Small intestine (tissue), 7 donors: ENCODE data around the gene ERCC1. TPM values are rescaled to one million over a fixed set of nuclear protein-coding genes. Genes with fewer than 3 reads are reported as not detected.

Source experiments
- DNase-seq, 2 donors: peaks; one replicate each; pipeline versions ENCODE4 v3.0.0 to v3.0.0-alpha.2; 2013
- FAIRE-seq: peaks from 2 replicates; lab custom pipeline; 2012; peaks lifted over from hg19 to GRCh38; lab: Jason Lieb, UNC
- H3K27ac ChIP-seq, 3 donors: one replicate each; pipeline ENCODE4 v1.5.1; 2013; ENCODE audit warnings: low read length in 2 of 3, mild to moderate bottlenecking in 2 of 3, control low read depth in 1 of 3, inconsistent platforms in 1 of 3, low read depth in 1 of 3, moderate library complexity in 1 of 3
- H3K27me3 ChIP-seq, 3 donors: one replicate each; pipeline ENCODE4 v1.6.1; 2013; ENCODE audit warnings: low read length in 3 of 3, inconsistent platforms in 1 of 3; ENCODE audit not compliant: control insufficient read depth in 3 of 3, insufficient read depth in 3 of 3
- H3K36me3 ChIP-seq, 3 donors: one replicate each; pipeline ENCODE4 v1.6.1; 2013; ENCODE audit warnings: low read length in 3 of 3, inconsistent platforms in 1 of 3, low read depth in 1 of 3, mild to moderate bottlenecking in 1 of 3, moderate library complexity in 1 of 3; ENCODE audit not compliant: control insufficient read depth in 3 of 3, insufficient read depth in 2 of 3
- H3K4me1 ChIP-seq, 3 donors: one replicate each; pipeline ENCODE4 v1.6.1; 2013; ENCODE audit warnings: low read length in 2 of 3, inconsistent platforms in 1 of 3, low read depth in 1 of 3, mild to moderate bottlenecking in 1 of 3, moderate library complexity in 1 of 3; ENCODE audit not compliant: control insufficient read depth in 3 of 3, insufficient read depth in 2 of 3
- H3K4me3 ChIP-seq, 3 donors: one replicate each; pipeline ENCODE4 v1.5.1; 2013; ENCODE audit warnings: low read length in 3 of 3, control low read depth in 1 of 3, inconsistent platforms in 1 of 3, low read depth in 1 of 3, mild to moderate bottlenecking in 1 of 3, moderate library complexity in 1 of 3
- H3K9me3 ChIP-seq, 2 donors: one replicate each; pipeline ENCODE4 v1.6.1; 2013; ENCODE audit warnings: low read depth in 1 of 2, low read length in 1 of 2; ENCODE audit not compliant: control insufficient read depth in 2 of 2, insufficient read depth in 1 of 2
- whole genome bisulfite sequencing, 3 donors: extraction: QIAGEN DNeasy Blood & Tissue Kit; methylation state at CpG; one replicate each; pipeline ENCODE4 v1.1.7; 2013; 5-methylcytosine and 5-hydroxymethylcytosine counted together
- polyA plus RNA-seq, 4 donors: library from polyadenylated mRNA; stranded (reverse) in 3 of 4; unstranded in 1 of 4; fragments of 200-250 nt in 3 of 4; fragments of 120-200 nt in 1 of 4; gene quantifications; one replicate each; pipeline versions ENCODE4 v1.2.1 to v1.2.3, GENCODE V29; 2013
- donor health status: healthy with polysubstance abuse.
- donor health status: control.
- donor health status: control.
- donor health status: Bipolar disorder and iron deficiency.
- donor health status: healthy.

Gene ERCC1
- polyA plus RNA-seq, 4 donors, result 30.3 to 55.0 (median 37.5) TPM

DNA sequence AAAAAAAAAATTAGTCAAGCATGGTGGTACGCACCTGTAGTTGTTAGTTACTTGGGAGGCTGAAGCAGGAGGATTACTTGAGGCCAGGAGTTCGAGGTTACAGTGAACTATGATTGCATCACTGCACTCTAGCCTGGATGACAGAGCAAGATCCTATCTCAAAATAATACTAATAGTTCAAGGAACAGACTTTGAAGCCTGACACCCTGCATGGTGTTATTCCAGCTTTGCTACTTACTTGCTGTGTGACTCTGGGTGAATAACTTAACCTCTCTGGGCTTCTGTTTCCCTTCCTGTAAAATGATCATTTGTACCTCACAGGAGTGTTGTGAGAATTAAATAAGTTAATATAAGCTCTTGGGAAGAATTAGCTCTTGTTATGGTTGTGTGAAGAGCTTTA, 40.6 kb upstream of the ERCC1 start:
- peaks cover 0 to 16% (median 0%) of the 10 kb centered on the region in 3 donors for H3K27me3 ChIP-seq
- H3K9me3 ChIP-seq, result no peaks in the 10 kb centered on the region
- FAIRE-seq (no peak), DNase-seq (no peak)
- no peak overlapping the region for H3K4me3 ChIP-seq
- no peaks in the 10 kb centered on the region for H3K36me3 ChIP-seq
- peaks cover 0 to 14% (median 4%) of the 10 kb centered on the region in 3 donors for H3K4me1 ChIP-seq
- H3K27ac ChIP-seq, result no peak overlapping the region
- 77 to 85% (median 84%) methylated on average over 2 of the region's 2 CpGs for WGBS, 3 donors

DNA sequence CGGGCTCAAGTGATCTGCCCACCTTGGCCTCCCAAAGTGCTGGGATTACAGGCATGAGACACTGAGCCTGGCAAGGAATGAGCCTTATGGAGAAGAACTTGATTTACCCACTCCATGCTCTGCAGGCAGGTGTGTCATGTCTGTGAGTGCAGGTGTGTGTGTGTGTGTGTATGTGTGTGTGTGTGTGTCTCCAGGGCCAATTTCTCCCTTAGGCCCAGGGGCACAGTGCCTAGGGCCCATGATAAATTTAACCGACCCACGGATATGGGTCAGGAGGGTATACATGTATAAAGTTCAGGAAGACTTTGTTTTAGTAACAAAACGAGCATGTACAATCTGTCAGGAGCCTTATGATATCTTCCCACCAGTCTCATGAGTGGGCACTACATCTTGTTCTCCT, 39.5 kb upstream of the ERCC1 start:
- Histone ChIP-seq H3K4me1 (peaks cover 0 to 9% (median 4%) of the 10 kb centered on the region in 3 donors), H3K27ac (no peak overlapping the region), H3K27me3 (peaks cover 0 to 16% (median 0%) of the 10 kb centered on the region in 3 donors), H3K36me3 (no peaks in the 10 kb centered on the region), H3K4me3 (no peak overlapping the region), H3K9me3 (no peaks in the 10 kb centered on the region)
- no peak for FAIRE-seq
- no peak for DNase-seq
- 62 to 71% (median 62%) methylated on average over 4 of the region's 4 CpGs for WGBS, 3 donors

DNA sequence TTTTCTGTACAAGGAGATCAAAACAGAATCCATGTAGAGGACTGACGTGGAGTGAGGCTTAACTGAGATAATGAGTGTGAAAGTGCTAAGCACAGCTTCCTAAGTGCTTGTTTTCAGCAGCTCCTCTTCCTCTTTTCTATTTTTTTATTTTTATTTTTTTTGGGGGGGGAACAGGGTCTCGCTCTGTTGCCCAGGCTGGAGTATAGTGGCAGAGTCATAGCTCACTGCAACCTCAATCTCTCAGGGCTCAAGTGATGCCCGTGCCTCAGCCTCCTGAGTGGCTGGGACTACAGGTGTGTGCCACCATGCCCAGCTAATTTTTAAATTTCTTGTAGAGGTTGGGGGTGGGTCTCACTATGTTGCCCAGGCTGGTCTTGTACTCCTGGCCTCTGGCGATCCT, 38.5 kb upstream of the ERCC1 start:
- H3K27me3 ChIP-seq, result peaks cover 0 to 15% (median 0%) of the 10 kb centered on the region in 3 donors
- no peaks in the 10 kb centered on the region for H3K36me3 ChIP-seq
- no peak for DNase-seq
- H3K4me3 ChIP-seq, result no peak overlapping the region
- H3K27ac ChIP-seq, result no peak overlapping the region
- no peak for FAIRE-seq
- peaks cover 0 to 3% (median 2%) of the 10 kb centered on the region in 3 donors for H3K4me1 ChIP-seq
- 52 to 60% (median 54%) methylated on average over 4 of the region's 4 CpGs for WGBS, 3 donors
- H3K9me3 ChIP-seq, result no peaks in the 10 kb centered on the region

DNA sequence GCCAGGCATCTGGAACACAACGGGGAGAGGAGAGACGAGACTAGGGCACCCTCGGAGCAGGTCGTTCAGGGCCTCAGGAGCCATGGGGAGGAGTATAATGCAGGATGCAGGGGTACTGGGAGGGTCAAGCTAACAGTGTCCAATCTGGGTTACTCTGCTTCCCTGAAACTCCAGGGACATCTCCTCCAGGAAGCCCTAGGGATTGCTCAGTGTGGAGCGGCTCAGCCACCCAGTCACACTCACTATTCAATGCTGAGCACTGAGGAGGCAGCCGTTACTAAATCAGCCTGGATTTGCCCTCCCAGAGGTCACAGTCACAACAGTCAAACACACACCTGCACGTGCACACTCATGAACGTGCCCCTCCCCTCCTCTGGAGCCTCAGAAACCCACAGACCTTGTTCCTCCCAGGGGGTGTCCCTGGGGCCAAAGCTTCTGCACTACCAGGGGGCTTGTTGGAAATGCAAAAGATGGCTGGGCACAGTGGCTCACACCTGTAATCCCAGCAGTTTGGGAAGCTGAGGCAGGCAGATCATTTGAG, 37.2 kb upstream of the ERCC1 start:
- peaks cover 0 to 9% (median 0%) of the 10 kb centered on the region in 3 donors for H3K27me3 ChIP-seq
- H3K27ac ChIP-seq, result no peak overlapping the region
- DNase-seq (no peak), FAIRE-seq (no peak)
- WGBS, 3 donors, result 40 to 54% (median 48%) methylated on average over 8 of the region's 8 CpGs
- no peaks in the 10 kb centered on the region for H3K36me3 ChIP-seq
- H3K4me3 ChIP-seq, result no peak overlapping the region
- peaks cover 2 to 7% (median 3%) of the 10 kb centered on the region in 3 donors for H3K4me1 ChIP-seq
- no peaks in the 10 kb centered on the region for H3K9me3 ChIP-seq

DNA sequence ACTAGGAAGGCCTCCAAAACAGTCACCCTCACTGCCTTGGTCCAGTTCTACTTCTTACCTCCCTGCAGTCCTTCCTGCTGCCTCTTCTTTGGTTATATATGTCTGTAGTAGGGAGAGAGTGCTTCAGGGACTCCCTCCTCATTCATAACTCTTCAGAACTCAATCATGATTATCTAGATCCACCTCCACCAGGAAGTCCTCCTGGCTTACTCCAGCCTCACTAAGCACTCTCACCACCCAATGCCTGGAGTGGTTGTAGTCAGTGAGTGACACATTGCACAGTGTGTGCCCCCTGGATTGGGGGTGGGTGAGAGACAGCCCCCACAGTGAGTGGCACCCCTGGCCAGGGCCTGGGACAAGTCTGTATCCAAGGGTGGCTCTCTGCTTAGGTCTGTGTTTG, 34.1 kb upstream of the ERCC1 start:
- H3K27me3 ChIP-seq, result no peaks in the 10 kb centered on the region
- H3K36me3 ChIP-seq, result no peaks in the 10 kb centered on the region
- H3K27ac ChIP-seq, result no peak overlapping the region
- peaks cover 2 to 16% (median 6%) of the 10 kb centered on the region in 3 donors for H3K4me1 ChIP-seq
- DNase-seq, result no peak
- FAIRE-seq, result no peak
- no peaks in the 10 kb centered on the region for H3K9me3 ChIP-seq
- no peak overlapping the region for H3K4me3 ChIP-seq

DNA sequence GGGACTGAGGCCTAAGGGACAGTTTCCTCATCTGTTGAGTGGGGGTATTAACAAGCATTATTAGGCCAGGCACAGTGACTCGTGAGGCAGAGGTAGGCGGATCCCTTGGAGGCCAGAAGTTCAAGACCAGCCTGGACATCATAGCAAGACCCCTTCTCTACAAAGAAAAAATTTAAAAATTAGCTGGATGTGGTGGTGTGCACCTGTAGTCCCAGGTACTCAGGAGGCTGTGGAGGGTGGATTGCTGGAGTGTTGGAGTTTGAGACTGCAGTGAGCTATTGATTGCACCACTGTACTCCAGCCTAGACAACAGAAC, 32.7 kb upstream of the ERCC1 start:
- Histone ChIP-seq H3K9me3 (no peaks in the 10 kb centered on the region), H3K27me3 (no peaks in the 10 kb centered on the region), H3K36me3 (no peaks in the 10 kb centered on the region), H3K4me1 (peaks cover 2 to 19% (median 6%) of the 10 kb centered on the region in 3 donors), H3K4me3 (no peak overlapping the region), H3K27ac (peak overlapping the region in 2 of 3 donors; percentile 83 to 87)
- WGBS, 3 donors, result 55 to 68% (median 67%) methylated on average over 2 of the region's 2 CpGs
- FAIRE-seq (no peak), DNase-seq (no peak)

DNA sequence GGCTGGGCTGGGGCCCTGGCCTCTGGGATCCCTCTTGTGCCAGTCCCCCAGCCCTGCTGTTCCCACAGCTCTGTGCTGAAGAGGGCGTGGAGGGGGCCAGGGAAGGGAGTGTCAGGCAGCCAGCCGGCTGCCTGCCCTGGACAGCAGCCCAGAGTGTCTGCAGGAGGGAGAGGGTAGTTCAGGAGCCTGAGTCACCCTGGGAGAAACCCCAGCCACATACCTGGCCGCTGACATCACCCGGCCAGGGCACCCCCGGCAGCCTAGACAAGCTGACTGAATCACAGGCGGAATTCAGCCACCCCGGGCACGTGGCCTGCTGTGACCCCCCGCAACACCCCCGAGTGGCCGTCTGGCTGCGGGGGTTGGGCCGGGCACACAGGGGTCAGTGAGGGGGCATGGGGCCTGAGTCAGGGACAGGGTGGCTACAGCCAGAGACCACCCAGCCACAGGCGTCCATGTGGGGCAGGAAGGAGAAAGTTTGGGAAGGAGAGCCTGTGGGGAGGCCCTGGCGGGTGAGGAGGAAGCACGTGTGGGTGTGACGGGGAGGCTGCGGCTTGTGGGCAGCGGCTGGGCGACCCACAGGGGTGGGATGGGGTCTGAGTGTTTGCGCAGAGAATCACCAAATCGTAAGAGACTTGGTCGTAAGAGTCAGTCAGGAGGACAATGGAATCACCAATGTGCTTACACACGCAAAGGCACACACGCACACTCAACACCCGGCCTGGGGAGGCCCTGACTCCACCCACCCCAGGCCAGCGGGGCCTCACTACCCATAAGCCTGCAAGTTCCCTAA, 32.2 kb upstream of the ERCC1 start:
- DNase-seq (peak; percentile 97), FAIRE-seq (no peak)
- no peak overlapping the region for H3K4me3 ChIP-seq
- peaks cover 2 to 23% (median 6%) of the 10 kb centered on the region in 3 donors for H3K4me1 ChIP-seq
- H3K9me3 ChIP-seq, result no peaks in the 10 kb centered on the region
- peak overlapping the region; percentile 50 to 87 (median 83) for H3K27ac ChIP-seq
- H3K27me3 ChIP-seq, result no peaks in the 10 kb centered on the region
- 8 to 13% (median 9%) methylated on average over 23 to 27 of the region's 27 CpGs for WGBS, 3 donors
- H3K36me3 ChIP-seq, result no peaks in the 10 kb centered on the region

DNA sequence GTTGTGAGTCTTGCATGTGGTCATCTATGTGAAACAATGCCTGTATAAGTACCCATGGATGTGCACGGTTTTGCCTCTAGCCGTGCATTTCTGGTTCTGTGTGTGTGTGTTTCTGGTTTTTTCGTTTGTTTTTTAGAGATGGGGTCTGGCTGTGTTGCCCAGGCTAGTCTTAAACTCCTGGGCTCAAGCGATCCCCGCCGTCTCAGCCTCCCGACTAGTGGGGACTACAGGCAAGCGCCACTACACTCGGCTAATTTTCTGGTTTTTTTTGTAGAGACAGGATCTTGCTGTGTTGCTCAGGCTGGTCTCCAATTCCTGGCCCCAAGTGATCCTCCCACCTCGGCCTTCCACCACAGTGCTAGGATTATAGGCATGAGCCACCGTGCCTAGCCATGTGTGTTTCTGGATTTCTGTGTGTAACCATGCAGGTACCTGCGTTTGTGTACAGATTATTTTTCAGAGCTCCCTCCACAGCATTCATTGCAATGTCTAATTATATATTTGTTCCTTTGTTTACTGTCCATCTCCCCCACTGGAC, 28.2 kb upstream of the ERCC1 start:
- no peaks in the 10 kb centered on the region for H3K9me3 ChIP-seq
- H3K27ac ChIP-seq, result peak overlapping the region in 2 of 3 donors; percentile 84 to 86
- FAIRE-seq, result no peak
- DNase-seq, result no peak
- no peaks in the 10 kb centered on the region for H3K36me3 ChIP-seq
- peaks cover 6 to 55% (median 10%) of the 10 kb centered on the region in 3 donors for H3K4me1 ChIP-seq
- H3K4me3 ChIP-seq, result peak overlapping the region in 1 of 3 donors; percentile 73
- 74 to 77% (median 75%) methylated on average over 12 of the region's 12 CpGs for WGBS, 3 donors
- no peaks in the 10 kb centered on the region for H3K27me3 ChIP-seq
